K562 (cell line): Measurements from ENCODE around the gene COA3. TPM values are rescaled to one million over a fixed set of nuclear protein-coding genes. Genes with fewer than 3 reads are reported as not detected.
A peak's percentile ranks its signal among the peaks of the same experiment; 100 is the strongest.

ENCODE experiments used
- ARID4B ChIP-seq: sonication (generic); formaldehyde crosslinking; IDR thresholded peaks from 2 replicates; pipeline ENCODE4 v1.8.0; 2022; ENCODE audit warnings: mild to moderate bottlenecking, missing genetic modification reagents
- CC2D1A ChIP-seq: fragments of 450-650 bp; IDR thresholded peaks from 2 replicates; pipeline ENCODE4 v1.6.1; 2017; ENCODE audit warnings: mild to moderate bottlenecking
- E2F3 ChIP-seq: fragments of 250-450 bp; sonication (Bioruptor Pico); IDR thresholded peaks from 2 replicates; pipeline ENCODE4 v1.4.0; 2020; ENCODE audit warnings: mild to moderate bottlenecking
- ERF ChIP-seq: fragments of 450-650 bp; formaldehyde crosslinking; IDR thresholded peaks from 2 replicates; pipeline ENCODE4 v1.4.0; 2020; ENCODE audit warnings: mild to moderate bottlenecking, mixed read lengths
- ETV1 ChIP-seq: fragments of 450-650 bp; conservative IDR thresholded peaks from 2 replicates; pipeline ENCODE4 v1.6.1; 2016; ENCODE audit warnings: missing genetic modification characterization, control low read depth, low read depth, missing compliant biosample characterization
- FOXJ2 ChIP-seq: fragments of 200-800 bp; sonication (Bioruptor generic); IDR thresholded peaks from 2 replicates; pipeline ENCODE4 v1.6.1; 2016; ENCODE audit warnings: missing genetic modification characterization, missing compliant biosample characterization
- GATA2 ChIP-seq: sonication (generic); formaldehyde crosslinking; IDR thresholded peaks from 2 replicates; pipeline ENCODE4 v1.4.0; 2020; ENCODE audit warnings: mild to moderate bottlenecking, missing genetic modification reagents
- GTF2F1 ChIP-seq: IDR thresholded peaks from 2 replicates; pipeline ENCODE4 v1.6.1; 2011; ENCODE audit warnings: low read depth, low read length, improper control_type of control experiment
- HDAC1 ChIP-seq, 2 experiments: fragments of 450-650 bp; IDR thresholded peaks; 2 replicates each; pipeline ENCODE4 v1.6.1; 2016 to 2017; ENCODE audit warnings: inconsistent platforms in 1 of 2, mild to moderate bottlenecking in 1 of 2, moderate library complexity in 1 of 2
- HDAC3 ChIP-seq: fragments of 450-650 bp; IDR thresholded peaks from 2 replicates; pipeline ENCODE4 v1.6.1; 2018; ENCODE audit warnings: borderline replicate concordance, mild to moderate bottlenecking, moderate library complexity; ENCODE audit not compliant: partially characterized antibody
- HEY1 ChIP-seq: fragments of 250-450 bp; sonication (Bioruptor Pico); IDR thresholded peaks from 2 replicates; pipeline ENCODE4 v1.5.0; 2020; ENCODE audit warnings: mild to moderate bottlenecking, moderate library complexity, borderline replicate concordance
- HMGN3 ChIP-seq: IDR thresholded peaks from 2 replicates; pipeline ENCODE4 v1.6.1; 2011; ENCODE audit warnings: borderline replicate concordance, low read depth, mild to moderate bottlenecking, mixed read lengths, low read length; ENCODE audit not compliant: insufficient read length; ENCODE audit errors: extremely low read depth
- MAFK ChIP-seq: IDR thresholded peaks from 2 replicates; pipeline ENCODE4 v1.6.1; 2011; ENCODE audit warnings: low read length, improper control_type of control experiment
- MTA3 ChIP-seq: fragments of 450-650 bp; formaldehyde crosslinking; IDR thresholded peaks from 2 replicates; pipeline ENCODE4 v1.6.1; 2017; ENCODE audit warnings: mild to moderate bottlenecking, borderline replicate concordance
- NBN ChIP-seq: fragments of 450-650 bp; IDR thresholded peaks from 2 replicates; pipeline ENCODE4 v1.6.1; 2016; ENCODE audit warnings: low read depth, mild to moderate bottlenecking
- NCOR1 ChIP-seq: fragments of 450-650 bp; IDR thresholded peaks from 2 replicates; pipeline ENCODE4 v1.6.1; 2016; ENCODE audit warnings: mild to moderate bottlenecking, moderate library complexity
- SIN3A ChIP-seq, 2 experiments: fragments of 150-350 bp in 1 of 2; IDR thresholded peaks; 2 replicates each; pipeline ENCODE4 v1.6.1; 2011 to 2016; ENCODE audit warnings: borderline replicate concordance in 2 of 2, low read depth in 2 of 2, low read length in 2 of 2, mild to moderate bottlenecking in 2 of 2, moderate library complexity in 2 of 2; ENCODE audit not compliant: control insufficient read depth in 1 of 2
- TRIM24 ChIP-seq, 2 experiments: fragments of 450-650 bp; IDR thresholded peaks; 2 replicates each; pipeline ENCODE4 v1.6.1; 2016
- ZBTB5 ChIP-seq: fragments of 450-650 bp; IDR thresholded peaks from 2 replicates; pipeline ENCODE4 v1.6.1; 2017; ENCODE audit warnings: antibody characterized with exemption
- ZNF561 ChIP-seq: fragments of 450-650 bp; formaldehyde crosslinking; conservative IDR thresholded peaks from 2 replicates; pipeline ENCODE4 v1.4.0; 2020; ENCODE audit warnings: mild to moderate bottlenecking, moderate library complexity
- polyA plus RNA-seq, 8 experiments: library from polyadenylated mRNA; depleted of rRNA in 4 of 8; stranded (reverse) in 5 of 8; unstranded in 3 of 8; fragments of >200 nt; fragmentation: Nextera tagmentation in 2 of 8; fragmentation: Illumina TruSeq in 1 of 8; extraction: Ambion mirVana in 2 of 8; extraction: Trizol in 1 of 8; gene quantifications; 2 replicates each; pipeline versions ENCODE4 v1.2.1 to v1.2.3, GENCODE V29; 2011 to 2014; ENCODE audit warnings: inconsistent platforms in 1 of 8, missing spikeins in 1 of 8
- total RNA-seq, 7 experiments: library from RNA; depleted of rRNA in 6 of 7; stranded (reverse); fragments of >200 nt in 6 of 7; fragmentation: Illumina TruSeq in 2 of 7; extraction: Trizol in 2 of 7; gene quantifications; 2 replicates each; pipeline versions ENCODE4 v1.2.1 to v1.2.3, GENCODE V29; 2011 to 2021; ENCODE audit warnings: low replicate concordance in 1 of 7

Gene COA3
- total and polyA plus RNA-seq, 9 of the 15 experiments (the other 6 are each of a cell fraction or from before 2014, with no cell fraction given), result 49.6 to 153 (median 61.4) TPM

- peak; percentile 72 for TF ChIP-seq HMGN3
- peak; percentile 23; the same call in 1 of the 2 replicates for TF ChIP-seq FOXJ2 (tag)
- TF ChIP-seq HDAC3, result peak; percentile 18
- no peak for TF ChIP-seq MAFK
- peak; percentile 81 for TF ChIP-seq GTF2F1
- TF ChIP-seq CC2D1A, result no peak; the same call in 1 of the 2 replicates
- peak; percentile 93 for TF ChIP-seq NBN
- TF ChIP-seq NCOR1, result 0 out of 2 replicates have a peak, but pooled peaks have one; percentile 12
- peak; percentile 89 to 91 for TF ChIP-seq SIN3A (IDR thresholded peaks at IDR 0.05; ENCODE audit: borderline replicate concordance in 2 of 2, control insufficient read depth in 1 of 2, low read depth in 2 of 2, low read length in 2 of 2)
- peak in 1 of 2 experiments; percentile 92; a peak in 3 of 4 replicates for TF ChIP-seq TRIM24 (IDR thresholded peaks at IDR 0.05)
- TF ChIP-seq E2F3, result peak; percentile 47; the same call in 1 of the 2 replicates
- TF ChIP-seq GATA2 (CRISPR knock-in tag), result no peak
- TF ChIP-seq HDAC1 (IDR thresholded peaks at IDR 0.05), result peak; percentile 92 to 100; a peak in 3 of 4 replicates
- peak; percentile 66; the same call in 1 of the 2 replicates for TF ChIP-seq MTA3
- no peak for TF ChIP-seq HEY1
- peak; percentile 52; the same call in 1 of the 2 replicates for TF ChIP-seq ETV1 (tag)
- TF ChIP-seq ARID4B (CRISPR knock-in tag), result peak; percentile 98
- TF ChIP-seq ZNF561, result no peak
- TF ChIP-seq ZBTB5, result no peak
- TF ChIP-seq ERF (CRISPR knock-in tag), result no peak; the same call in 1 of the 2 replicates
These were observed 34.6 kb upstream of the COA3 start, which contains the start of gene PSME3 (continued) for GRCh38 chr17:42832934-42833766.
